ENCODE results near the gene ACY1. TPM values are rescaled to one million over a fixed set of nuclear protein-coding genes. Genes with fewer than 3 reads are reported as not detected.
A peak's percentile ranks its signal among the peaks of the same experiment; 100 is the strongest.

Gene ACY1
- polyA plus RNA-seq, 2 of the 4 experiments (the other 2 are of a cell fraction), result 20.7 to 21.1 TPM

- TF ChIP-seq REST (IDR thresholded peaks at IDR 0.05) (no peak), FOXS1 (CRISPR knock-in tag; IDR thresholded peaks at IDR 0.05) (no peak), BCL3 (IDR thresholded peaks at IDR 0.05) (0 out of 3 replicates have a peak, but pooled peaks have one; percentile 24)
- TF ChIP-seq, protein P1, sequence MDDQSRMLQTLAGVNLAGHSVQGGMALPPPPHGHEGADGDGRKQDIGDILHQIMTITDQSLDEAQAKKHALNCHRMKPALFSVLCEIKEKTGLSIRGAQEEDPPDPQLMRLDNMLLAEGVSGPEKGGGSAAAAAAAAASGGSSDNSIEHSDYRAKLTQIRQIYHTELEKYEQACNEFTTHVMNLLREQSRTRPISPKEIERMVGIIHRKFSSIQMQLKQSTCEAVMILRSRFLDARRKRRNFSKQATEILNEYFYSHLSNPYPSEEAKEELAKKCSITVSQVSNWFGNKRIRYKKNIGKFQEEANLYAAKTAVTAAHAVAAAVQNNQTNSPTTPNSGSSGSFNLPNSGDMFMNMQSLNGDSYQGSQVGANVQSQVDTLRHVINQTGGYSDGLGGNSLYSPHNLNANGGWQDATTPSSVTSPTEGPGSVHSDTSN (IDR thresholded peaks at IDR 0.05), result no peak; the same call in 1 of the 2 replicates
Observed at GRCh38 chr3:51974963-51975851, 8.1 kb upstream of the ACY1 start, which contains the start of gene ABHD14A (continued).

- FAIRE-seq, result no peak
- ChIA-PET POLR2A (no interaction called here), CTCF (interaction anchor here (3.3 to 4.0 kb wide), 2 partner anchors 12 to 32 kb away, joined by 19 to 59 read pairs; partner anchors contain the start of genes PARP3 and RRP9)
- 79% methylated on average over 44 of the region's 46 CpGs for WGBS (ENCODE audit: missing lambda C conversion rate)
- peak overlapping the region; percentile 91 for H3K4me2 ChIP-seq
- peaks cover 14% of the 10 kb centered on the region for H3K4me1 ChIP-seq
- peak overlapping the region in 1 of 2 experiments; percentile 99; a peak in 2 of 6 replicates for H3K27ac ChIP-seq
- TF ChIP-seq, protein P2, sequence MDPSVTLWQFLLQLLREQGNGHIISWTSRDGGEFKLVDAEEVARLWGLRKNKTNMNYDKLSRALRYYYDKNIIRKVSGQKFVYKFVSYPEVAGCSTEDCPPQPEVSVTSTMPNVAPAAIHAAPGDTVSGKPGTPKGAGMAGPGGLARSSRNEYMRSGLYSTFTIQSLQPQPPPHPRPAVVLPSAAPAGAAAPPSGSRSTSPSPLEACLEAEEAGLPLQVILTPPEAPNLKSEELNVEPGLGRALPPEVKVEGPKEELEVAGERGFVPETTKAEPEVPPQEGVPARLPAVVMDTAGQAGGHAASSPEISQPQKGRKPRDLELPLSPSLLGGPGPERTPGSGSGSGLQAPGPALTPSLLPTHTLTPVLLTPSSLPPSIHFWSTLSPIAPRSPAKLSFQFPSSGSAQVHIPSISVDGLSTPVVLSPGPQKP (IDR thresholded peaks at IDR 0.05; ENCODE audit: low read depth, low read length), result no peak
- TF ChIP-seq POLR2AphosphoS2 (conservative IDR thresholded peaks at IDR 0.05; ENCODE audit: low read length) (no peak), ZC3H11A (IDR thresholded peaks at IDR 0.05) (no peak), CHD2 (IDR thresholded peaks at IDR 0.05; ENCODE audit: low read length, partially characterized antibody) (no peak), KDM1A (IDR thresholded peaks at IDR 0.05; ENCODE audit: low read depth) (no peak)
- ATAC-seq, result no peak
- H3K9me3 ChIP-seq, result no peaks in the 10 kb centered on the region
- H3K4me3 ChIP-seq, result no peak overlapping the region; the same call in 2 of the 3 replicates
- no peak for DNase-seq (ENCODE audit: low read depth in 1 of 2, low spot score in 1 of 2)
Observed at GRCh38 chr3:51975852-51976549, 7.3 kb upstream of the ACY1 start.

DNA sequence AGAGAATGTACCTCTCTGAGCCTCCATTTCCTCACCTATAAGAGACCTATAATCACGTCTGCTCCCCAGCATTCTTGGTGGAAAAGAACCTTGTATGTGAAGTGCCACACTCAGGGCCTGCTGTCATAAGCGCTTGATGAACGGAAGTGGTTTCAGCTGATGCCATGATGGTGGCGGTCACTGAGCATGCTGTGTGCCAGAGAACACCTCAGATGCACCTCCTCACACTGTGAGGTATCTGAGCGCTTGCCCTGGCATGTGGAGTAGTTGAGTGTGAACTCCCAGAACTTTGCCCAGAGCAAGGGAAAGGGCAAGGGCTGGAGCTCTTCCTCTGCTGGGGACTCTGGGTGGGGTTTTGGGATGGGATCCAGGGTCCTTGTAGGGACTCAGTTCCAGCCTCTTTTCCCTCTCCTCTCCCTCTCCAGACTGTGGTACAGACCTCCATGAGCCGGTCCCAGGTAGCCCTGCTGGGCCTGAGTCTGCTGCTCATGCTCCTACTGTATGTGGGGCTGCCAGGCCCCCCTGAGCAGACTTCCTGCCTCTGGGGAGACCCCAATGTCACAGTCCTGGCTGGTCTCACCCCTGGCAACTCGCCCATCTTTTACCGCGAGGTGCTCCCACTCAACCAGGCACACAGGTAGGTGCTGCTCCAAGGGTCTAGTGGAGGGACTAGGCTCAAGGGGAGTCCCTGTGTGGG, 5.7 kb upstream of the ACY1 start:
- H3K4me3 ChIP-seq, result no peak overlapping the region
- 97% methylated on average over 7 of the region's 9 CpGs for WGBS (ENCODE audit: missing lambda C conversion rate)
- no peak for DNase-seq (ENCODE audit: low read depth in 1 of 2, low spot score in 1 of 2)
- ATAC-seq, result no peak
- CTCF ChIA-PET, result interaction anchor here (0.8 to 1.6 kb wide), 3 partner anchors 11 to 255 kb away, joined by 3 to 4 read pairs (median 4); partner anchors contain the start of genes PCBP4 and RRP9
- FAIRE-seq, result no peak
- TF ChIP-seq ZC3H11A (IDR thresholded peaks at IDR 0.05) (no peak), NPAS2 (CRISPR knock-in tag; IDR thresholded peaks at IDR 0.05; ENCODE audit: borderline replicate concordance) (no peak), MYC (IDR thresholded peaks at IDR 0.05; ENCODE audit: borderline replicate concordance, low read length) (no peak)
- no peaks in the 10 kb centered on the region for H3K9me3 ChIP-seq
- POLR2A ChIA-PET, result no interaction called here
- no peak overlapping the region for H3K27ac ChIP-seq
- H3K4me1 ChIP-seq, result peaks cover 25% of the 10 kb centered on the region
- H3K4me2 ChIP-seq, result no peak overlapping the region

All from A549 (cell line).